GM23248 (cell line): ENCODE results near the gene IRF8.

Source experiments
- EZH2 ChIP-seq: fragments of 200-600 bp; sonication (generic); IDR thresholded peaks from 2 replicates; pipeline ENCODE4 v1.6.1; 2018; ENCODE audit warnings: antibody characterized with exemption, mild to moderate bottlenecking; ENCODE audit not compliant: insufficient read depth, poor library complexity, severe bottlenecking
- EZH2phosphoT487 ChIP-seq: fragments of 200-600 bp; sonication (generic); IDR thresholded peaks from 2 replicates; pipeline ENCODE4 v1.6.1; 2018; ENCODE audit warnings: antibody characterized with exemption, moderate library complexity, mild to moderate bottlenecking, low read depth; ENCODE audit not compliant: insufficient read depth

- TF ChIP-seq EZH2 (no peak), EZH2phosphoT487 (no peak)
These were observed 15.1 kb upstream of the IRF8 start for GRCh38 chr16:85883813-85884212.
